SU-DHL-6 (cell line): Measurements from ENCODE around the gene ASTN2.

Source experiments
- H2AFZ ChIP-seq: fragments of 200-600 bp; sonication (generic); 2 replicates; pipeline ENCODE4 v1.6.1; 2014; ENCODE audit warnings: low read depth, mild to moderate bottlenecking, moderate library complexity, mixed read lengths, antibody characterized with exemption, low read length; ENCODE audit not compliant: severe bottlenecking
- H3F3A ChIP-seq: fragments of 200-600 bp; shearing (Covaris generic); 2 replicates; pipeline ENCODE4 v1.6.0; 2016; ENCODE audit warnings: antibody characterized with exemption, mild to moderate bottlenecking; ENCODE audit not compliant: insufficient read depth
- H3K27ac ChIP-seq: fragments of 200-600 bp; sonication (generic); 2 replicates; pipeline ENCODE4 v1.5.1; 2016; ENCODE audit warnings: low read depth, mild to moderate bottlenecking, low read length, moderate library complexity, mixed read lengths
- H3K27me3 ChIP-seq: fragments of 200-600 bp; sonication (generic), shearing (Covaris generic); 2 replicates; pipeline ENCODE4 v1.6.0; 2014; ENCODE audit warnings: mild to moderate bottlenecking, low read length
- H3K36me3 ChIP-seq: fragments of 200-600 bp; sonication (generic); 2 replicates; pipeline ENCODE4 v1.6.1; 2014; ENCODE audit warnings: mild to moderate bottlenecking, low read length, mixed read lengths
- H3K4me2 ChIP-seq: fragments of 300-600, 200-600 bp; shearing (Covaris generic), sonication (generic); 2 replicates; pipeline ENCODE4 v1.6.0; 2014; ENCODE audit warnings: low read length, low read depth, mild to moderate bottlenecking; ENCODE audit not compliant: poor library complexity, severe bottlenecking
- H3K4me3 ChIP-seq: fragments of 200-600 bp; sonication (generic); 2 replicates; pipeline ENCODE4 v1.5.1; 2014; ENCODE audit warnings: antibody characterized with exemption, low read length, mild to moderate bottlenecking, mixed read lengths; ENCODE audit not compliant: insufficient read depth, poor library complexity, severe bottlenecking
- H3K79me2 ChIP-seq: fragments of 200-600 bp; sonication (generic); 2 replicates; pipeline ENCODE4 v1.6.1; 2014; ENCODE audit warnings: mild to moderate bottlenecking, low read length, moderate library complexity; ENCODE audit not compliant: insufficient read depth
- H3K9ac ChIP-seq: fragments of 200-600 bp; sonication (generic); 2 replicates; pipeline ENCODE4 v1.7.0; 2014; ENCODE audit warnings: mild to moderate bottlenecking, low read length
- H3K9me2 ChIP-seq: fragments of 200-600 bp; sonication (generic); replicated peaks from 2 replicates; pipeline ENCODE4 v1.6.1; 2014; ENCODE audit warnings: low read length; ENCODE audit not compliant: insufficient read depth
- H3K9me3 ChIP-seq: fragments of 200-600 bp; sonication (generic); 2 replicates; pipeline ENCODE4 v1.6.1; 2014; ENCODE audit warnings: low read length, mixed read lengths; ENCODE audit not compliant: insufficient read depth
- H4K20me1 ChIP-seq: fragments of 200-600 bp; sonication (generic); 2 replicates; pipeline ENCODE4 v1.6.1; 2014; ENCODE audit warnings: low read depth, mild to moderate bottlenecking, antibody characterized with exemption, low read length, moderate library complexity, mixed read lengths
- EZH2phosphoT487 ChIP-seq: fragments of 200-600 bp; sonication (generic), shearing (Covaris generic); conservative IDR thresholded peaks from 2 replicates; pipeline ENCODE4 v1.6.1; 2018; ENCODE audit warnings: mild to moderate bottlenecking, antibody characterized with exemption, low read length, moderate library complexity, mixed read lengths
- TF ChIP-seq, protein P1 (sequence below): fragments of 200-600 bp; sonication (generic); IDR thresholded peaks from one replicate; pipeline ENCODE4 v1.5.1; 2017; ENCODE audit warnings: antibody characterized with exemption, mild to moderate bottlenecking, low read length, moderate library complexity; ENCODE audit not compliant: insufficient read depth, poor library complexity, severe bottlenecking

Gene ASTN2

DNA sequence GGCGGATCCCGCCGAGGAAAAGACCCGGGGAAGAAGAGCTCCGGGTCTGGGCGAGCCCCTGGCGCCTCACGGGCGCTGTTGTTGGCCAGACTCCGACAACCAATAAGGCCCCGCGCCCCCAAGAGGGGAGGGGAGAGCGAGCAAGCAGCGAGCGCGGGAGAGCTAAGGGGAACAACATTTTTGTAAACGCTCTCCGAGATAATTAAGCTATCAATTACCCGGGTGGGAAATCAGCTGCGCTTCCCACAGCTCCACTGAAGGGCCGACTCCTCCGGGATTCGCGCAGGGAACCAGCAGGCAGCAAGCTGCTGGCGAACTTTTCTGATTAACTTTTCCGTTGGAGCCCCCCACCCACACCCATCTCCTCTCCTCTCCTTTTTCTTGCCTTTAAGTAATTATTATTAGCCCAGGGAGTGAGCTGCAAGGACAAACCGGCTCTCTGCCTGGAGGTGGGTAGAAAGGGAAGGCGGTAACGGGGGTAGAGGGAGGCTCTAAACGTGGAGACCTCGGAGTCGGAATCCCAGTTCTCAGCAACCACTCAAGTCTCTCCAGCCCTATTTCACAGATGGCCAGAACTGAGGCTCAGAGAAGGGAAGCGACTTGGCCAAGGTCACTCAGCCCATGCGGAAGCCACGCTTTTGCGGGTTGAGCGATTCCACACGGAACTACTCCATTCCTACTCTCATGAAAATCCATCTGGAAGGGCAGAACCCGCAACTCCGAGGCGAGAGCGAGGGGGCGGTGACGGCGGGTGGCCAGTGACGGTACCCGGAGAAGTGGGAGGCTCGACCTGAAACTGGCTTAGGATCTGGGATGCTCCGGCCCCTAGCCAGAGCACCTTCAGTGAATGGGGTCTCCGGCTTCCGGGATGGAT is 1.3 kb downstream of the ASTN2 start:
- Histone ChIP-seq H3K4me3 (no peak overlapping the region), H3K27me3 (no peaks in the 10 kb centered on the region), H3K27ac (no peak overlapping the region), H3F3A (no peaks in the 10 kb centered on the region), H3K36me3 (no peaks in the 10 kb centered on the region), H4K20me1 (no peaks in the 10 kb centered on the region), H3K79me2 (no peaks in the 10 kb centered on the region), H2AFZ (no peak overlapping the region), H3K4me2 (no peak overlapping the region), H3K9me3 (no peaks in the 10 kb centered on the region), H3K9me2 (no peaks in the 10 kb centered on the region), H3K9ac (no peak overlapping the region)
- TF ChIP-seq, protein P1, sequence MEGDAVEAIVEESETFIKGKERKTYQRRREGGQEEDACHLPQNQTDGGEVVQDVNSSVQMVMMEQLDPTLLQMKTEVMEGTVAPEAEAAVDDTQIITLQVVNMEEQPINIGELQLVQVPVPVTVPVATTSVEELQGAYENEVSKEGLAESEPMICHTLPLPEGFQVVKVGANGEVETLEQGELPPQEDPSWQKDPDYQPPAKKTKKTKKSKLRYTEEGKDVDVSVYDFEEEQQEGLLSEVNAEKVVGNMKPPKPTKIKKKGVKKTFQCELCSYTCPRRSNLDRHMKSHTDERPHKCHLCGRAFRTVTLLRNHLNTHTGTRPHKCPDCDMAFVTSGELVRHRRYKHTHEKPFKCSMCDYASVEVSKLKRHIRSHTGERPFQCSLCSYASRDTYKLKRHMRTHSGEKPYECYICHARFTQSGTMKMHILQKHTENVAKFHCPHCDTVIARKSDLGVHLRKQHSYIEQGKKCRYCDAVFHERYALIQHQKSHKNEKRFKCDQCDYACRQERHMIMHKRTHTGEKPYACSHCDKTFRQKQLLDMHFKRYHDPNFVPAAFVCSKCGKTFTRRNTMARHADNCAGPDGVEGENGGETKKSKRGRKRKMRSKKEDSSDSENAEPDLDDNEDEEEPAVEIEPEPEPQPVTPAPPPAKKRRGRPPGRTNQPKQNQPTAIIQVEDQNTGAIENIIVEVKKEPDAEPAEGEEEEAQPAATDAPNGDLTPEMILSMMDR: no peak
- no peak for TF ChIP-seq EZH2phosphoT487

DNA sequence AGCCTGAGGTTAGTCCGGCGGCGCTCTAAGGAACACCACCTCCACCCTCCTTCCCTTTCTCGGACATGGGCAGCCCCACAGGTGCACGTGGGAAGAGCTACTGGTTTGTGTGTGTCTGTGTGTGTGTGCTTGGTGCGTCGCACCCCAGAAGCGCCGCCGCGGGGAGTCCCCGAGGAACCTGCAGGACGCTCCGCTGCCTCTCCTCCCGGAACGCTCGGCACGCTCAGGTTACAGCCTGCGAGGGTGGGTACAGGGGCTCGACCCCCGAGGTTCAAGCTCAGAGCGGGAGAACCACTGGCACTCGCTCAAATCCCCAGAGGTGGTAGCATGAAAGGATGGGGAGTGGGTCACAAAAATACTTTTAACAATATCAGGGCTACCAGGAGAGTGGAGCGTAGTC is 2.0 kb downstream of the ASTN2 start:
- Histone ChIP-seq H3K9ac (no peak overlapping the region), H4K20me1 (no peaks in the 10 kb centered on the region), H3K27me3 (no peaks in the 10 kb centered on the region), H3K36me3 (no peaks in the 10 kb centered on the region), H3K4me3 (no peak overlapping the region), H3K9me3 (no peaks in the 10 kb centered on the region), H3F3A (no peaks in the 10 kb centered on the region), H2AFZ (no peak overlapping the region), H3K9me2 (no peaks in the 10 kb centered on the region), H3K4me2 (no peak overlapping the region), H3K27ac (no peak overlapping the region), H3K79me2 (no peaks in the 10 kb centered on the region)
- no peak for TF ChIP-seq EZH2phosphoT487
- TF ChIP-seq, protein P1: no peak

DNA sequence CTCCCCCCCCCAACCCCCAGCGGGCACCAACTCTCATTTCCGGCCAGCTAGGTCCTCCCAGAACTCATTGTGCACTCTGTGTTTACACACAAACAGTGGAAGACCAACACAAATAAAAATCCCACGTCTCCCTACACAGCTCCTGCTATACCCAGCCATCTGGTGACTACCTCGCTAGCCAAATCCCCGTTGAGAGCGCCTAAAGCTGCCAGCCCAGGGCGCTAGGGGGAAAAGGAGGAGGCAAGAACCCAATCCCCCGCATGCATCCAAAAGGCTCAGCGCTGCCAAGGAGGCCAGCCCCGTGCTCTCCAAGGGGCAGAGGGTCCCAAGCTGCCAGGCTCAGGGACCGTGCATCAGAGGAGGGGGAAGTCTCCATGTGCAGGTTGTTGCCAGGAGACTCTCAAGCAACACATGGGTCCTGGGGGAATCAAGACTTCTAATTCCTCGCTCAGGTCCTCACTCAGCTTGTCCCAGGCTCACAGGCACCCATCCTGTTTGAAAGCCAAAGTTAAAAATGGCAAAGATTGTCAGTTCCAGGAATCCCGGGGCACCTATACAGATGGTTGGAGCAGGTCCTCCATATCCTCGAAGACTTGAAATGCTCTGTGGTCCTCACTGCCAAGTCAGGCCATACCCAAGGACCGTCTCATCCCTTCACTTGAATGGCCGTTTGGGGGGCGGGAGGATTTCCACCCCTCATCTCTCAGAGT is 2.7 kb downstream of the ASTN2 start:
- no peak overlapping the region for H3K4me2 ChIP-seq
- no peak overlapping the region for H3K9ac ChIP-seq
- no peaks in the 10 kb centered on the region for H3K9me3 ChIP-seq
- H3K27me3 ChIP-seq: no peaks in the 10 kb centered on the region
- no peak overlapping the region for H3K4me3 ChIP-seq
- no peaks in the 10 kb centered on the region for H4K20me1 ChIP-seq
- H3K9me2 ChIP-seq: no peaks in the 10 kb centered on the region
- no peak overlapping the region for H2AFZ ChIP-seq
- no peak overlapping the region for H3K27ac ChIP-seq
- no peak for TF ChIP-seq EZH2phosphoT487
- TF ChIP-seq, protein P1: no peak
- H3F3A ChIP-seq: no peaks in the 10 kb centered on the region
- no peaks in the 10 kb centered on the region for H3K79me2 ChIP-seq
- no peaks in the 10 kb centered on the region for H3K36me3 ChIP-seq
